UCSD-AML1 (cell line): ENCODE results near the gene TGM2.

Experiments used
- DNase-seq: peaks from one replicate; lab custom pipeline; 2025; ENCODE audit not compliant: unreplicated experiment; lab: John Stamatoyannopoulos, UW

Gene TGM2

GRCh38 chr20:38199501-38200390 lies 34.7 kb upstream of the TGM2 start:
- DNase-seq, result no peak

- no peak for DNase-seq
These were observed 33.3 kb upstream of the TGM2 start for GRCh38 chr20:38198238-38198861.

- DNase-seq, result no peak
These were observed 32.5 kb upstream of the TGM2 start for GRCh38 chr20:38197619-38198018.

GRCh38 chr20:38197217-38197616 lies 32.1 kb upstream of the TGM2 start:
- no peak for DNase-seq

GRCh38 chr20:38196592-38196991 lies 31.5 kb upstream of the TGM2 start:
- no peak for DNase-seq

GRCh38 chr20:38196076-38196475 lies 31.0 kb upstream of the TGM2 start:
- no peak for DNase-seq

- no peak for DNase-seq
These were observed 30.5 kb upstream of the TGM2 start for GRCh38 chr20:38195521-38195920.

GRCh38 chr20:38194971-38195504 lies 30.0 kb upstream of the TGM2 start:
- no peak for DNase-seq

GRCh38 chr20:38193586-38194105 lies 28.6 kb upstream of the TGM2 start:
- DNase-seq, result no peak

GRCh38 chr20:38192323-38192885 lies 27.3 kb upstream of the TGM2 start:
- DNase-seq, result no peak

- no peak for DNase-seq
These were observed 26.6 kb upstream of the TGM2 start for GRCh38 chr20:38191654-38192053.

- no peak for DNase-seq
These were observed 25.9 kb upstream of the TGM2 start for GRCh38 chr20:38190936-38191371.

- no peak for DNase-seq
These were observed 25.1 kb upstream of the TGM2 start for GRCh38 chr20:38190166-38190565.

GRCh38 chr20:38187517-38187916 lies 22.4 kb upstream of the TGM2 start:
- no peak for DNase-seq

- DNase-seq, result no peak
These were observed 21.7 kb upstream of the TGM2 start for GRCh38 chr20:38186788-38187221.

GRCh38 chr20:38184101-38184500 lies 19.0 kb upstream of the TGM2 start:
- no peak for DNase-seq

- DNase-seq, result no peak
These were observed 16.9 kb upstream of the TGM2 start for GRCh38 chr20:38181971-38182370.

- no peak for DNase-seq
These were observed 16.2 kb upstream of the TGM2 start for GRCh38 chr20:38181207-38181801.

- no peak for DNase-seq
These were observed 15.7 kb upstream of the TGM2 start for GRCh38 chr20:38180781-38181180.

- DNase-seq, result no peak
These were observed 14.8 kb upstream of the TGM2 start for GRCh38 chr20:38179846-38180245.

GRCh38 chr20:38178581-38178980 lies 13.5 kb upstream of the TGM2 start:
- DNase-seq, result no peak
